NAMALWA (cell line): Measurements from ENCODE around the gene ACSS1.

Experiments used
- DNase-seq: peaks from one replicate; pipeline ENCODE4 v3.0.0-alpha.2; 2015; ENCODE audit warnings: low spot score

The ACSS1 gene

DNA sequence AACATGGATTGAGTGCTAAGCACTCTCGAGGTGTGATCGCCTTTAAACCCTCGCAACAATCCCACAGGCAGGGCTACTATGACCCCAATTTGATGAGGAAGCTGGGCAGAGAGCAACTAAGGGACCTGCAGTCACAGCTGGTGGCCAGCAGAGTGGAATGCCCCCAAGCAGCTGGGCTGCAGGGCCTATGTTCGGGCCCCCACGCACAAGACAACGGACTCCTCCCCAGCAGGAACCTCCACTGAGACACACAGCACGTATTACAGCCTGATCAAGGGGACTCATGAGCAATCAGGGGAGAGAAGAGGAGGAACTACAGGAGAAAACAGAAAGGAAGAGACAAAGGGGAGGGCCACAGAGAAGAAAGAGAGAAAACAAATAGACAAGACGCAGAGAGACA is 87.2 kb downstream of the ACSS1 start:
- DNase-seq = no peak

DNA sequence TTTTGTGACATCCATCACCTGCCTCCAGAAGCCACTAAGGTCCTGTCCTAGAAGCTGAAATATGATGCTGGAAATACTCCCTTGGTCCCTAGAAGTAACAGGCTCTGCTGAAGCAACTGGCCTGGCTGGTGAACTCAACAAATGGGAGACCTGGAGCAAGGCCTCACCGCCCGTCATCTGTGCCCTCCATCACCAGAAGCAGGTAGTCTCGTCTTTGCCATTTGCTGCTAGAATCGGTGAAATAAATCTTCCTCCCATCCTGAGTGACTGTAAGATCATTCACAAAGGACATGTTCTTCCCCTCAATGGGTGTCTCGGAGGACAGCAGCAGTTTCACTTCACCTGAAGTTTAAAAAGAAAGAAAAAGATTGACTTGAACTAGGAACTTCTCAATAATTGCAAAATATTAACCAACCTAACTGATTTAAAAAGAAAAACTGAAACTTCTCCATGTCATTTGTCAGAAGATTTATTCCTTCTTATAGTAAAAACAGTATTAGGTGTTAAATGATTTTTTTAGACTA is 87.8 kb downstream of the ACSS1 start:
- no peak for DNase-seq

DNA sequence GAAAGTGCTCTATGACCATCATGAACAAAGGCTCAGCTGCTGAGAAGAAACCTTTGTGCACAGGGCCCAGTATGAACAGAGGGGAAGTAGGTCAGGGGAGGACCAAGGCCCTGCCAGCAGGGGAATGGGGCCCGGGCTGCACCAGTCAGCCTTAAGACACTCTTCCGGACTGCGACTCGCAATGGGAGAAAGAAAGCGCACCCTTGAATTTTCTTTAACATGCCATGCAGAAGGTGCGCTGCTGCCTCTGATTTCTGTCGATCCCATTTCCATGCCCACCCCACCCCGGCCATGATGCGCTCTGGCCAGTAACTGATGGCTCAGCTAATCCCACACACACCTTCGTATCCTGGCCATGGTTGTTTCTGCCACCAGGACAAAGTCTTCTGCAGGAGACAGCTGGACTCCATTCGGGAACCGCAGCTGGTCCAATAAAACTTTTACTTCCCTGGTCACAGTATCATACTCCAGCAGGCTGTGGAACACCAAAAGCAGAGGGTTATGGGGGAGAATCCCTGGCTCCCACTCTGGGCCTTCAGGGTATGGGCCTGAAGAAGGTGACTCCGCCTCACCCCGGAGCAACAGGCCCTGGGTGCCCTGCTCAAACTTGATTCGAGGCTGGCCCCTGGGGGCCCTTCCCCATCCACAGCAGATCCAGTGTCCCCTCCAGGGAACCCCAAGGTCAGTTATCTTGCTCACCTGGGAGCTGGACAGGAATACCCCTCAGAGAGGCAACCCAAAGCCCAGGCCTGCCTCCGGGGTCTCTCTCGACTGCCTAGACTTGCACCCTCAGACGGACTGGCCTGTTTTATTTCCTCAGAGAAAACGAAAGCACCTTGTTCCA is 88.5 kb downstream of the ACSS1 start:
- no peak for DNase-seq

DNA sequence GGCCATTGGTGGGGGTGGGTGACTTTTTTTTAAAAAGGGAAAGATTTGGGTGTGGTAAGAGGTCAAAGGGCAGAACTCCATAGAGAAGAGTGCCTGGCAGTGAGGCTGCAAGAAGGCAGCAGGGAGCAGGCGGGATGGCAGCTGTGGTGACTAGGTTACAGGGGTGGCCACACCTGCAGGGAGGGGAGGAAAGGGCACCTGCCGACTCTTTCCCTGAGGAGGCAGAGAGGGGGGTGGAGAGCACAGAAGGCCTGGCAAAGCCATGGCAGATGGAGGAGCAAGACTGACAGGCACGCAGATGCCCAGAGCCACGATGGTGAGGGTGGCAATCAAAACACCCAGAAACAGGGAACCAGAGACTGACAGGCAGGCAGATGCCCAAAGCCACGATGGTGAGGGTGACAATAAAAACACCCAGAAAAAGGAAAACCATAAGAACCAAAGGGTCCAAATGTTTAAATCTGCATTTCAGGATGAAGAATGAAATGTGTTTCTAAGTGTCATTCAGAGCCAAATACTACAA is 89.6 kb downstream of the ACSS1 start:
- no peak for DNase-seq

DNA sequence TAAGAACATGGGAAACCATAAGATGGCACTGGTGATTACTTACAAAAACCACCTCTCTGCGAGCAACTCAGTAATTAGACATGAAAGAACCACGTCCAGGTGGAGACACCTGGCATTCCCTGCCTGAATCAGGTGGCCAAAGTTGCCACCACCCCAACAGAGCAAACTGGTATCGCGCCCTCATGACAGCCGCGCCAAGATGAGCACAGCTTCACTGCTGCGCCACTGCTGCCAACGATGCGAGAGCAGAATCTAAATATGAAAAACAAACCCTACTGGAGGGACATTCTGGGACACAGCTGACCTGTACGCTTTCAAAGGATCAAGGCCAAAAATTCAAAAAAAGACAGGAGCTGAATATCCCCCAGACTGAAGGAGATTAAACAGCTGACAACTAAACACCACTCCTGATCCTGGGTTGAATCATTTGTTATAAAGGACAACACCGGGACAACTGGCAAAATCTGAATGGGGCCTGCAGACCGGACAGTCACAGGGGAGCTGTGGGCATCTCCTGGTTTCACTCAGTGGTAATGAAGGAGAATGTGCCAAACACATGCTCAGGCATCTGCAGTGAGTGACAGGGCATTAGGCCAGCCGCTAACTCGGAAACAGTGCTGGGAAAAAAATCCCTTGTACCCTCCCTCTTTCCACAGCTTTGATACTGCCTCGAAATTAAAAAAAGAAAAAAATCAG is 91.5 kb downstream of the ACSS1 start:
- DNase-seq = no peak

DNA sequence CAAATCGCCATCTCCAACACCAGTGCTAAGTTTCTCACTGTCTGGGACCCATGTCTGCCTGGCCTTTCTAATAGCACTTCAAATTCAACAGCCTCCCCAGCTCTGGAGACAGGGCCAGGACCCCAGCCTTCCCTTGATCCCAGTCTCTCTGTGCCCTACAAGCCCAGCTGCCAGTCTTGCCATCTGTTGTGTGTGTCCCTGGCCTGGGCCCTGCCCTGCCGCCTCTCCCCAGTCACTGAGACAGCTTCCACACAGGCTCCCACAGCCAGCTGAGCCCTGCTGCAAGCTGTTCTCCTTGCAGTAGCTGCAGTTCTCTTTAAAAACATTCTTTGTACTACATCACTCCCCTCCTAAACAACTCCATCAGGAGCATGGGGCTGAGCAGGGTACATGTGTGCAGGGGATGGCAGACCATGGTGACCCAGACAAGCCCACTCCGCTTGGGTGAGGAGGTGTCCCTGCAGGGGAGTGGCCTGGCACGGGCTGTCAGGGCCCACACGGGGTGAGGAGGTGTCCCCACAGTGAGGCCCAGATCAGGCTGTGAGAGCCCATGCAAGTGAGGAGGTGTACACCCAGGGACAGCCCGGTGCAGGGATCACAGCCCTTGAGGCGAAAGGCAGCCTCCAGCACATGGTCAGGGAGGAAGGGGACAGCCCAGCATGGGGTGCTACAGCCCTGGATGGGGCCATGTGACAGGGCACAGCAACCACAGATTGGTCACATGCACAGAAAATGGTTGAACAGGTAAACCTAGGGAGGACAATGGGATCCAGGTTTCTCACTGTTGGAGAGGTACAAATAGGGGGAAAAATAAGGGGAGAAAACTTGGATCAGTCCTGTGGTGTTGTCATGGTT is 92.6 kb downstream of the ACSS1 start:
- DNase-seq = no peak

DNA sequence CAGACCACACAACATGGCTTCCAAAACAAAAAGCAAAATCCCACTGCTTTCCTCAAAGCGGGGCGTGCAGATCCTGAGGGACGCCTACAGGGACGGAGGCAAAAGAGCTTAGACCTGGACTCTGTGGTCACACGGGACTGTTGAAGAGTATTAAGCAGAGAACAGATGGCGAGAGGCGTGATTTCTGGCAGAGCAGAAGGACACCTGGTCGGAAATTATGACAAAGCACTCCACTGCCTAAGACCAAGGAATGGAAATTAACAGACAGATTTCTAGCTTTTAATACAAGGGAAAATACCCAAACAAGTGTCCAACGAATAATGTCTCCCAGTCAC is 93.5 kb downstream of the ACSS1 start:
- DNase-seq = no peak

DNA sequence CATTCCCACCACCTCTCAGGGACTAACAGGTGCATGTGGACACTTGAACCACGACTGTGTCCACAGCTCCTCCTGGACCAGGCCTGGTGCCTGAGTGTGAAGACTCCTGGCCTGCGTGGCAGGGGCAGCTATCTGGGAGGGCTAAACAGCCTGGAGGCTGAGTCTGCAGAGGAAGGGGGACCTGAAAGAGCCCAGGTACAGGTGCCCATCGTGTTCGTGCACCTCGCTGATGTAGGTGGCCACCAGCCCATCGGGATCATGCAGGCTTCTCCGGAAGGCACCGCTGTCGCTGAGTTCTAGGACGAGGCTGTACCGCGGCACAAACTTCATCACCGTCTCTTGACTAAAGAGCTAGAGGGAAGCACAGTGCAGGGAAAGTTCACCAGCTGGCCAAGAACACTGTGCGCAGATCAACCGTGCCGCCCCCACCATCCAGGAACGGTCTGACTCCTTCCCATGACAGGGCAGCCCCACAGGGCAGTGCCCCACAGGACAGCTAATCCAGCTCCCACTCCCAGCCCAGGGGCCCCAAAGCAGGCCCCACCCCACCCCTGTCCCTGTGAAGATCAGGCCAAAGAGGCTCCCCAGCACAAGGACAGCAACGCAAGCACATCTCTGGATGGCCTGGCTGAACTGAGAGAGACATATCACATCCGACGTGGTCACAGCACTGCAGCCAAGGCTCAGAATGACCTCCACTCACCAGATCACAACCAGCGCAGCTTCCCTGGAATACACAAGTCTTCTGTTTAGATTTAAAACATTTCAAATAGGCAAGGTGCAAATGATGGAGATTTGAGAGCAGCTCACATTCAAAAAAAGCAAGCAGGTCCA is 94.0 kb downstream of the ACSS1 start:
- no peak for DNase-seq

DNA sequence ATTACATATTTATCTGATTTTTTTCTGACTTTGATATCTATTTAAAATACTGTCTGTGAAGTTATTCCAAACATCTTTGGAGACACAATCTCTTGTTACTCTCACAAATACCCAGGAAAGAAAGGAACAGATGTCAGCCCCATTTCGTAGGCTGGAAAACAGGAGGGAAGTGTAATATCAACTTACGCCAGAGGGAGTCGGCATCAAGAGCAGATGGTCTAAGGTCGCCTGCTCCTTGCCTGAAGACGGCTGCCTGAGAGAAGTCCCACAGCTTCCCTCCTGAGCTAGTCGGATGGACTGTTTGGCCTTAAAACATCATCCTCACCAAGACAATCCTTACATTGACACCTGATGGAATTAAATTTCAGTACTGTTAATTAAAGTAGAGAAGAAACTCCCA is 95.4 kb downstream of the ACSS1 start:
- no peak for DNase-seq

DNA sequence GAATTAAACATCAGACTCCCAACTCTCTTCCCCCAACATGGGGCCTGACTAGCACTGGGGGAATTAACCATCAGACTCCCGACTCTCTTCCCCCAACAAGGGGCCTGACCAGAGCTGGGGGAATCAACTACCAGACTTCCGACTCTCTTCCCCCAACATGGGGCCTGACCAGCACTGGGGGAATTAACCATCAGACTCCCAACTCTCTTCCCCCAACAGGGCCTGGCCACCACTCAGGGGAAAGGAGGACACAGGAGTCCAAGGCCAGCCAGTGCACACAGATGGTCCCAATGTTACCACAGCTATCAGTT is 95.8 kb downstream of the ACSS1 start:
- DNase-seq = no peak

DNA sequence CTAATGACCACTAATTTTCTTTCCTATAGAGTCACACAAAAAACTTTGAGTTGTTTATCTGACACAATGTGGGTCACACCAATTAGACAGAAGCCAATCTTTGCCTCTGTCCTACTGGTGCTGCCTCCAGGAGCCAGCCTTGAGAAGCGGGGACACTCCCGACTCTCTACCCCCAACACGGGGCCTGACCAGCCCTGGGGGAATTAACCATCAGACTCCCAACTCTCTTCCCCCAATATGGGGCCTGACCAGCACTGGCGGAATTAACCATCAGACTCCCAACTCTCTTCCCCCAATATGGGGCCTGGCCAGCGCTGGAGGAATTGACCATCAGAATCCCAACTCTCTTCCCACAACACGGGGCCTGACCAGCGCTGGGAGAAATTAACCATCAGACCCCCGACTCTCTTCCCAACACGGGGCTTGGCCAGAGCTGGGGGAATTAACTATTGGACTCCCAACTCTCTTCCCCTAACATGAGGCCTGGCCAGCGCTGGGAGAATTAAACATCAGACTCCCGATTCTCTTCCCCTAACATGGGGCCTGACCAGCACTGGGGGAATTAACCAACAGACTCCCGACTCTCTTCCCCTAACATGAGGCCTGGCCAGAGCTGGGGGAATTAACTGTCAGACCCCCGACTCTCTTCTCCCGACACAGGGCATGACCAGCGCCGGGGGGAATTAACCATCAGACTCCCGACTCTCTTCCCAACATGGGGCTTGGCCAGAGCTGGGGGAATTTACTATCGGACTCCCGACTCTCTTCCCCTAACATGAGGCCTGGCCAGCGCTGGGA is 96.4 kb downstream of the ACSS1 start:
- DNase-seq = no peak

DNA sequence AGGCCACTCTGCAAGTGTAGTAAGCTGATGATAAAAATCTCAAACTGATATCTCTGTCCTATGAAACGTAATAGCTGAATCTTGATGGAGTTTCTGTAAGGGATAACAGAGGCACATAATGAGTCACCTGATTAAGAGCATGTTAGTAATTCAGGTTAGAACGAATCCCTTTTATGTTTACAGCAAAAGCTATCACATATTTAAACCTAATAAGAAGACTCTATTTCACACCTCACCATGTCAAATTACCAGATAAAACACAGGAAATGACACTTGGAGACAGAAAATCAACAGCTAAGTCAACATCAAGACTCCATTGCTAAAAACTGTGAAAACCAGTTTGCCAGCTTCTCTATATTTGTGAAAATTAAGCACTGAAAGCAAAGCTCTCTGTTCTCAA is 97.1 kb downstream of the ACSS1 start:
- DNase-seq = no peak

DNA sequence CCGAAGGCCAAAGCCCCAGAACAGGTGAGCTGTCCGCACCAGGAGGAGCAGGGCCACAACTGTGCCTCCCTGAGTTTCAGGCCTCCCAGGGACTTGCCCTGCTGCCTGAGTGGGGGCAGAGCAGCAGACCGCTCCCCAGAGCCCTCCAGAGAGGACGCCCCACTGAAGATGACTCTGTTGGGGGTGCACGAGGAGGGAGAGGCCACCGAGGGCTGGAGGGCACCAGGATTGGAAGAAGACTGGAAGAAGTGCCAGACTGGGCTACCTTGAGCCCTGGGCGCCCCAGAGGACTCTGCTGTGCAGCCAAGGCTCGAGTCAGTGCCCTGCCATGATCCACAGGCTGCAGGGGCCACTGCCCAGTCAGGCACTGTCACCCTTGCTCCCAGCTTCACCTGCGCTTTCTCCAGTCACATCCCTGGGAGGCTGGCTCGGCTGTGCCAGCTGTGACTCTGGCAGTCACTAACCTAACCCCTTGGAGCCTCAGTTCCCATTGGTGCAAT is 97.6 kb downstream of the ACSS1 start:
- no peak for DNase-seq

DNA sequence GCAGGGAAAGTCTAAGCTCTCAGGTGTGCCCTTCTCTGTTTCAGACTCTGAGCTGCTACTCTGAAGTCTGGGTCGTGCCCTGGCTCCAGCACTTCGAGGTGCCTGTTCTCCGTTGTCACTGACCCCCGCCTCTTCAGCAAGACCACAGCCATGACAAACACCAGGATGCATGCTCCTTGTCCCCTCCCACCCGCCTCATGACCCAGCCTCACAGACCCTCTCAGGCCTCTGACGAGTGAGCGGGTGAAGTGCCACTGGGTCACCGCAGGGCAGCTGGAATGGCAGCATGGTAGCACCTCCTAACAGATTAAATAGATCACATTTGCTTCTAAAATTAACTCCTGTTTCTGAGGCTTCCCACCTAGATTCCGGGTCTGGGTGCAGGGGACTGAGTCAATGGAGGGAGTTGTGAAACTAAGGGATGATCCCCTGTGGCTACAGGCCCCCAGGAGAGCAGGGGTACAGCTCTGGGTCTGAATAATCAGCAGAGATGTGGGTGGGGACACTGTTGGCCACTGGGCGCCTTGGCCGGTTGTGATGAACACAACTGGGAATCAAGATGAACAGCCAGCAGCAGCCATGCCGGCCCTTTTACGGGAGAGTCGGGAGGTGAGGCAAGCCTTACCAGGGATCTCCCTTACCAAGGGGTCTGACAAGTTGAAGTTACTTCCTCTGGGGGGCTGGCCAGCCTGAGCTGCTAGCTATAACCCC is 98.2 kb downstream of the ACSS1 start:
- DNase-seq = no peak

DNA sequence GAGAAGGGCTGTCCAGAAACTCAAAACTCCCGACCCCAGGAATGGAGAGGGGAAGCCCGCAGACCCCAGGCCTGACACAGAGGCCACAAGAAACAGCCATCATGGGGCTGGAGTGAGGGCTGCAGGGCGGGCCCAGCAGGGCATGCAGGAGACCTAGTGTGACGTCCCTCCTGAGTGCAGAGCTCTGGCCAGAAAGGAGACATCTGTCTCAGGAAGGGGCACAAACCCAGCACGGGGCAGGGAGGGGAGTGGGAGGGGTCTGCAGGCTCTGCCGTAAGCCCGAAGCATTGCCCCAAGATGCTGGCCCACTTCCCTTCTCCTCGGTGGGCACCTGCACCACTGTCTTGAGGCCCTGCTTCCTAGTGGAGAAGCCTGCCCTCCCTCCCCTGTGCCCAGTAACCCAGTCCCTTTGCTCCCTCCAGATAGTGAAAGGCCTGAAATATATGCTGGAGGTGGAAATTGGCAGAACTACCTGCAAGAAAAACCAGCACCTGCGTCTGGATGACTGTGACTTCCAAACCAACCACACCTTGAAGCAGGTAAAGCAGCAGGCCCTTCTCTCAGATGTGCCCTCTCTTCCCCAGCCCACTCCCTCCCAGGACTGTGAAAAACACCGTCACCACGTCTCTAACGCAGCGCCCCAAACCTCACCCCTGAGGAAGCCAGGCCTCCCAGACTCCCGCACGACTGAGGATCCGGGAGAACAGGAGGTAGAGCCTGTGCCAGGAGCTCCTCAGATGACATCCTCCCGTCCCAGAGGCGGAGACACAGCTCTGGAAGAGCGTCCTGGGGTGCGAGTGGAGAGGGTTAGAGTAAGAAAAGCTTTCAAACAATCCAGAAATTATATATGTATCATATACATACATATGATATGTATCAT is 99.2 kb downstream of the ACSS1 start:
- DNase-seq = no peak

DNA sequence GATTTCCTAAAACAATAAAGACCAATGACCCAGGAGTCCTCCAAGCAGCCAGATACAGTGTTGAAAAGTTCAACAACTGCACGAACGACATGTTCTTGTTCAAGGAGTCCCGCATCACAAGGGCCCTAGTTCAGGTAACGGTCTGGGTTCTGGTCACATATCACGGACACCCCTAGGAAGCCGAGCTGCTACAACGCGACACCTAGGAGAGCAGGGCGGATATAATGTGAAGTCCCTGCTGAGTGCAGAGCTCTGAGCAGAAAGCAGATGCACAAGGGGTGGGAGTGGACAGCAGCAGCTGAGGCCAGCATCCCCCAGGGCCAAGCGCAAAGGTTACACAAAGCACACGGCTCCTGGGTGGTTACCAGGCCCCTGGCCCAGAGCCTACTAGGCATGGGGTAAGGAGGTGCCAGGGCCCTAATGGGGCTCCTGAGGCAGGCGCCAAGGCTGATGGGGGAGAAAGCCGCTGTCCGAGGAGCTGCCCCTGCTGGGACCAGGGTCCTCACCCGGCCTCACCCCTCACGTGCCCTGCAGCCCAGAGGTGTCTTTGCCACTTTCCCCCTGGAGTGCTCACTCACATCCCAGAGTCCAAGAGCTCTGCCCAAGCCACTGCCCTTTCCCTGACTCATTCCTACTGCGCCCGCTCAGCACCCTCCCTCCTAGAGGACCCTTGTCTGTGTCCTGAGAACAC is 100.5 kb downstream of the ACSS1 start:
- DNase-seq = no peak
